OCI-LY3 (cell line): ENCODE data around the gene SH3PXD2B.

ENCODE experiments used
- H2AFZ ChIP-seq: fragments of 200-600, 300-600 bp; shearing (Covaris generic); 2 replicates; pipeline ENCODE4 v1.6.0; 2014; ENCODE audit warnings: antibody characterized with exemption, low read depth, low read length
- H3K27ac ChIP-seq: fragments of 200-600, 300-600 bp; sonication (generic); 2 replicates; pipeline ENCODE4 v1.5.1; 2014; ENCODE audit warnings: mild to moderate bottlenecking, low read length, moderate library complexity, mixed read lengths
- H3K27me3 ChIP-seq: fragments of 200-600, 300-600 bp; sonication (generic); 2 replicates; pipeline ENCODE4 v1.6.1; 2014; ENCODE audit warnings: low read depth, low read length, mixed read lengths
- H3K36me3 ChIP-seq: fragments of 200-600, 300-600 bp; sonication (generic); replicated peaks from 2 replicates; pipeline ENCODE3; 2014; ENCODE audit warnings: low read depth, low read length, mixed read lengths
- H3K4me1 ChIP-seq: fragments of 300-600, 200-600 bp; sonication (generic); 2 replicates; pipeline ENCODE4 v1.6.1; 2014; ENCODE audit warnings: low read length, mixed read lengths
- H3K4me2 ChIP-seq: fragments of 200-600, 300-600 bp; sonication (generic); 2 replicates; pipeline ENCODE4 v1.6.1; 2014; ENCODE audit warnings: low read length, mixed read lengths
- H3K4me3 ChIP-seq: fragments of 300-600, 200-600 bp; sonication (generic); 2 replicates; pipeline ENCODE4 v1.5.1; 2014; ENCODE audit warnings: antibody characterized with exemption, mild to moderate bottlenecking, low read length, moderate library complexity
- H3K79me2 ChIP-seq: fragments of 300-600, 200-600 bp; shearing (Covaris generic); 2 replicates; pipeline ENCODE4 v1.6.1; 2014; ENCODE audit warnings: mild to moderate bottlenecking, low read length, mixed read lengths
- H3K9ac ChIP-seq: fragments of 300-600, 200-600 bp; shearing (Covaris generic); 2 replicates; pipeline ENCODE4 v1.6.0; 2014; ENCODE audit warnings: mild to moderate bottlenecking, low read length, moderate library complexity
- H3K9me3 ChIP-seq: fragments of 200-600, 300-600 bp; shearing (Covaris generic); 2 replicates; pipeline ENCODE4 v1.6.1; 2014; ENCODE audit warnings: low read length, mixed read lengths; ENCODE audit not compliant: insufficient read depth
- H4K20me1 ChIP-seq: fragments of 200-600, 300-600 bp; sonication (generic); 2 replicates; pipeline ENCODE4 v1.6.1; 2016; ENCODE audit warnings: low read length, mixed read lengths; ENCODE audit not compliant: insufficient read depth
- EZH2phosphoT487 ChIP-seq: fragments of 200-600 bp; shearing (Covaris generic); IDR thresholded peaks from 2 replicates; pipeline ENCODE4 v1.6.1; 2018; ENCODE audit warnings: antibody characterized with exemption, mixed run types, low read depth
- TF ChIP-seq, protein P1 (sequence below): fragments of 200-600, 300-600 bp; sonication (generic); IDR thresholded peaks from 2 replicates; pipeline ENCODE4 v1.5.1; 2014; ENCODE audit warnings: antibody characterized with exemption, low read length, low read depth

Gene SH3PXD2B

GRCh38 chr5:172322028-172322965, 132.0 kb downstream of the SH3PXD2B start:
- H3K9me3 ChIP-seq = no peaks in the 10 kb centered on the region
- no peak overlapping the region for H3K4me3 ChIP-seq
- H3K4me1 ChIP-seq = peaks cover 3% of the 10 kb centered on the region; the same call in 1 of the 2 replicates
- H3K36me3 ChIP-seq = no peaks in the 10 kb centered on the region
- no peak overlapping the region for H2AFZ ChIP-seq
- no peak overlapping the region for H3K4me2 ChIP-seq
- H3K27me3 ChIP-seq = no peaks in the 10 kb centered on the region
- H3K79me2 ChIP-seq = no peaks in the 10 kb centered on the region
- H3K27ac ChIP-seq = no peak overlapping the region
- TF ChIP-seq EZH2phosphoT487 = no peak
- TF ChIP-seq, protein P1, sequence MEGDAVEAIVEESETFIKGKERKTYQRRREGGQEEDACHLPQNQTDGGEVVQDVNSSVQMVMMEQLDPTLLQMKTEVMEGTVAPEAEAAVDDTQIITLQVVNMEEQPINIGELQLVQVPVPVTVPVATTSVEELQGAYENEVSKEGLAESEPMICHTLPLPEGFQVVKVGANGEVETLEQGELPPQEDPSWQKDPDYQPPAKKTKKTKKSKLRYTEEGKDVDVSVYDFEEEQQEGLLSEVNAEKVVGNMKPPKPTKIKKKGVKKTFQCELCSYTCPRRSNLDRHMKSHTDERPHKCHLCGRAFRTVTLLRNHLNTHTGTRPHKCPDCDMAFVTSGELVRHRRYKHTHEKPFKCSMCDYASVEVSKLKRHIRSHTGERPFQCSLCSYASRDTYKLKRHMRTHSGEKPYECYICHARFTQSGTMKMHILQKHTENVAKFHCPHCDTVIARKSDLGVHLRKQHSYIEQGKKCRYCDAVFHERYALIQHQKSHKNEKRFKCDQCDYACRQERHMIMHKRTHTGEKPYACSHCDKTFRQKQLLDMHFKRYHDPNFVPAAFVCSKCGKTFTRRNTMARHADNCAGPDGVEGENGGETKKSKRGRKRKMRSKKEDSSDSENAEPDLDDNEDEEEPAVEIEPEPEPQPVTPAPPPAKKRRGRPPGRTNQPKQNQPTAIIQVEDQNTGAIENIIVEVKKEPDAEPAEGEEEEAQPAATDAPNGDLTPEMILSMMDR = no peak
- H3K9ac ChIP-seq = no peak overlapping the region
- H4K20me1 ChIP-seq = no peaks in the 10 kb centered on the region

- no peaks in the 10 kb centered on the region for H3K9me3 ChIP-seq
- no peaks in the 10 kb centered on the region for H3K36me3 ChIP-seq
- H3K79me2 ChIP-seq = no peaks in the 10 kb centered on the region
- H3K27ac ChIP-seq = no peak overlapping the region
- no peak overlapping the region for H3K4me3 ChIP-seq
- no peak overlapping the region for H3K9ac ChIP-seq
- peaks cover 3% of the 10 kb centered on the region; the same call in 1 of the 2 replicates for H3K4me1 ChIP-seq
- H3K27me3 ChIP-seq = no peaks in the 10 kb centered on the region
- no peak overlapping the region for H2AFZ ChIP-seq
- no peak overlapping the region for H3K4me2 ChIP-seq
- TF ChIP-seq, protein P1 = no peak
- TF ChIP-seq EZH2phosphoT487 = no peak
- no peaks in the 10 kb centered on the region for H4K20me1 ChIP-seq
These were observed 132.7 kb downstream of the SH3PXD2B start for GRCh38 chr5:172321593-172321992.

GRCh38 chr5:172319708-172320441, 134.4 kb downstream of the SH3PXD2B start:
- H3K9ac ChIP-seq = no peak overlapping the region
- H4K20me1 ChIP-seq = no peaks in the 10 kb centered on the region
- no peak overlapping the region for H3K27ac ChIP-seq
- peaks cover 3% of the 10 kb centered on the region; the same call in 1 of the 2 replicates for H3K4me1 ChIP-seq
- TF ChIP-seq, protein P1 = no peak
- TF ChIP-seq EZH2phosphoT487 = no peak
- no peak overlapping the region for H2AFZ ChIP-seq
- H3K4me3 ChIP-seq = no peak overlapping the region
- H3K36me3 ChIP-seq = no peaks in the 10 kb centered on the region
- no peaks in the 10 kb centered on the region for H3K27me3 ChIP-seq
- no peaks in the 10 kb centered on the region for H3K79me2 ChIP-seq
- H3K9me3 ChIP-seq = no peaks in the 10 kb centered on the region
- H3K4me2 ChIP-seq = no peak overlapping the region
